NCI-H1105 (cell line): ENCODE measurements around the gene PRKX.
"Not testable (repeated sequence)": the region's sequence is repeated elsewhere in the genome, so short reads cannot be mapped to it uniquely, and the experiment has no call there.

Source experiments
- DNase-seq: peaks from one replicate; lab custom pipeline; 2025; lab: John Stamatoyannopoulos, UW

PRKX gene

GRCh38 chrX:3577551-3577950 lies 135.9 kb downstream of the PRKX start:
- DNase-seq, result no peak

- no peak for DNase-seq
Measured at GRCh38 chrX:3576886-3577501, 136.5 kb downstream of the PRKX start.

- DNase-seq, result no peak
Measured at GRCh38 chrX:3567686-3568085, 145.8 kb downstream of the PRKX start.

- no peak for DNase-seq
Measured at GRCh38 chrX:3563451-3563850, 150.0 kb downstream of the PRKX start.

- DNase-seq, result not testable (repeated sequence)
Measured at GRCh38 chrX:3560010-3560409, 153.4 kb downstream of the PRKX start.
